Peyer's patch (tissue), 4 donors: Measurements from ENCODE around the gene MSI2. TPM values are rescaled to one million over a fixed set of nuclear protein-coding genes. Genes with fewer than 3 reads are reported as not detected.

ENCODE experiments used
- DNase-seq, 3 donors: peaks; one replicate each; pipeline ENCODE4 v3.0.0-alpha.2; 2017 to 2019
- H3K27ac ChIP-seq, 4 donors: fragments of 200-600 bp; sonication (generic); one replicate each; pipeline ENCODE4 v1.5.1; 2016 to 2019
- H3K27me3 ChIP-seq, 2 donors: fragments of 200-600 bp; sonication (generic); one replicate each; pipeline ENCODE4 v1.5.1; 2019
- H3K36me3 ChIP-seq, 3 donors: fragments of 200-600 bp; sonication (generic); one replicate each; pipeline ENCODE4 v1.5.1; 2016 to 2019
- H3K4me1 ChIP-seq, 4 donors: fragments of 200-600 bp; sonication (generic); one replicate each; pipeline ENCODE4 v1.5.1; 2016 to 2019
- H3K4me3 ChIP-seq, 4 donors: fragments of 200-600 bp; sonication (generic); 1 replicate in 3 of 4; 2 replicates in 1 of 4; pipeline ENCODE4 v1.5.1; 2016 to 2019; ENCODE audit warnings: mild to moderate bottlenecking in 1 of 4
- H3K9me3 ChIP-seq, 4 donors: fragments of 200-600 bp; sonication (generic); one replicate each; pipeline ENCODE4 v1.5.1; 2016 to 2019; ENCODE audit warnings: mild to moderate bottlenecking in 1 of 4
- POLR2A ChIP-seq, 2 donors: fragments of 450-650 bp; IDR thresholded peaks; one replicate each; pipeline ENCODE4 v1.5.1; 2017; ENCODE audit warnings: antibody characterized with exemption in 2 of 2, mild to moderate bottlenecking in 2 of 2, moderate library complexity in 2 of 2
- total RNA-seq, 4 donors: library from RNA; depleted of rRNA; stranded (reverse); fragments of >200 nt; gene quantifications; one replicate each; pipeline ENCODE4 v1.1.0, GENCODE V29; 2016
- TF ChIP-seq, protein P1 (sequence below), 6 experiments: fragments of 450-650 bp in 4 of 6; fragments of 200-600 bp in 2 of 6; sonication (generic) in 1 of 6; IDR thresholded peaks; one replicate each; pipeline ENCODE4 v1.5.1; 2017 to 2019; ENCODE audit warnings: antibody characterized with exemption in 6 of 6, mild to moderate bottlenecking in 3 of 6, moderate library complexity in 1 of 6

MSI2 gene
- total RNA-seq, 4 donors from 2014 or later = 25.9 to 39.0 (median 29.2) TPM

DNA sequence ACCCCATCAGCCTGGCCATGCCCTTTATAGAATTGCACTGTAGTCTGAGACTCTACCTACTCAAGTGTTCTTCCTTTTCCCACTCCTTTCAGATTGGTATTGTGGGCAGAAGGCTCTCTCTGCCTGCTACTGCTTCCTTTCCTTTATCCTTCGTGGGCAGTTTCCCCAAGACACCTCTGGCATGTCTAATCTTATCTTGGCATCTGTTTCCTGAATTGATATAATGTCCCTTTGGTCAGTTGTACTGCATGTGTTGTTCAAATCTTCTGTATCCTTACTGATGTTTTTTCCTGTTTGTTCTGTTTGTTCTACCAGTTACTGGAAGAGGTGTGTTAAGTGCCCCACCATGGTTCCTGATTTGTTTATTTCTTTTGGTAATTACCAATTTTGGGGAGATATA is 29.5 kb upstream of the MSI2 start:
- no peak overlapping the region for H3K4me3 ChIP-seq
- TF ChIP-seq, protein P1, sequence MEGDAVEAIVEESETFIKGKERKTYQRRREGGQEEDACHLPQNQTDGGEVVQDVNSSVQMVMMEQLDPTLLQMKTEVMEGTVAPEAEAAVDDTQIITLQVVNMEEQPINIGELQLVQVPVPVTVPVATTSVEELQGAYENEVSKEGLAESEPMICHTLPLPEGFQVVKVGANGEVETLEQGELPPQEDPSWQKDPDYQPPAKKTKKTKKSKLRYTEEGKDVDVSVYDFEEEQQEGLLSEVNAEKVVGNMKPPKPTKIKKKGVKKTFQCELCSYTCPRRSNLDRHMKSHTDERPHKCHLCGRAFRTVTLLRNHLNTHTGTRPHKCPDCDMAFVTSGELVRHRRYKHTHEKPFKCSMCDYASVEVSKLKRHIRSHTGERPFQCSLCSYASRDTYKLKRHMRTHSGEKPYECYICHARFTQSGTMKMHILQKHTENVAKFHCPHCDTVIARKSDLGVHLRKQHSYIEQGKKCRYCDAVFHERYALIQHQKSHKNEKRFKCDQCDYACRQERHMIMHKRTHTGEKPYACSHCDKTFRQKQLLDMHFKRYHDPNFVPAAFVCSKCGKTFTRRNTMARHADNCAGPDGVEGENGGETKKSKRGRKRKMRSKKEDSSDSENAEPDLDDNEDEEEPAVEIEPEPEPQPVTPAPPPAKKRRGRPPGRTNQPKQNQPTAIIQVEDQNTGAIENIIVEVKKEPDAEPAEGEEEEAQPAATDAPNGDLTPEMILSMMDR (IDR thresholded peaks at IDR 0.05) = no peak
- no peak for TF ChIP-seq POLR2A (IDR thresholded peaks at IDR 0.05)
- no peaks in the 10 kb centered on the region for H3K9me3 ChIP-seq
- no peaks in the 10 kb centered on the region for H3K36me3 ChIP-seq
- DNase-seq = no peak
- H3K4me1 ChIP-seq = no peaks in the 10 kb centered on the region
- no peak overlapping the region for H3K27ac ChIP-seq
- H3K27me3 ChIP-seq = no peaks in the 10 kb centered on the region

DNA sequence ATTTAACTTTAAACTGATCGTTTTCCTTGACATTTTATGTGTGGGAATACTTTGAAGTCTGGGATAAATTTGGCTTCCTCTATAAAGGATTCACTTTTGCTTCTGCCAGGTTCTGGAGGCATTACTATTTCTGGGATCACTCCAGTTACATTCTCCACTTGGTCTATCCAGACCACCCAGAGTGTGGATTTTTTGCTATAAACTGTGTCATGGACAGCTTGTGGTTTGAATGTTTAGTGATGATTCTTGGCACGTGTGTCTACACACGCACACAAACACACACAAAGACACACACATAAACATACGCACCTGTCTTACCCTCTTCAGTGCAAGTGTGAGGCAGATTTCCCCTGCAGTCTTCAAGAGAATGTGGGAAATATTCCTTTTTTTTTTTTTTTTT is 27.4 kb upstream of the MSI2 start:
- H3K4me3 ChIP-seq = no peak overlapping the region
- no peaks in the 10 kb centered on the region for H3K27me3 ChIP-seq
- H3K9me3 ChIP-seq = no peaks in the 10 kb centered on the region
- DNase-seq = no peak
- H3K36me3 ChIP-seq = no peaks in the 10 kb centered on the region
- H3K27ac ChIP-seq = no peak overlapping the region
- H3K4me1 ChIP-seq = no peaks in the 10 kb centered on the region
- no peak for TF ChIP-seq POLR2A (IDR thresholded peaks at IDR 0.05)
- TF ChIP-seq, protein P1 (IDR thresholded peaks at IDR 0.05) = no peak

DNA sequence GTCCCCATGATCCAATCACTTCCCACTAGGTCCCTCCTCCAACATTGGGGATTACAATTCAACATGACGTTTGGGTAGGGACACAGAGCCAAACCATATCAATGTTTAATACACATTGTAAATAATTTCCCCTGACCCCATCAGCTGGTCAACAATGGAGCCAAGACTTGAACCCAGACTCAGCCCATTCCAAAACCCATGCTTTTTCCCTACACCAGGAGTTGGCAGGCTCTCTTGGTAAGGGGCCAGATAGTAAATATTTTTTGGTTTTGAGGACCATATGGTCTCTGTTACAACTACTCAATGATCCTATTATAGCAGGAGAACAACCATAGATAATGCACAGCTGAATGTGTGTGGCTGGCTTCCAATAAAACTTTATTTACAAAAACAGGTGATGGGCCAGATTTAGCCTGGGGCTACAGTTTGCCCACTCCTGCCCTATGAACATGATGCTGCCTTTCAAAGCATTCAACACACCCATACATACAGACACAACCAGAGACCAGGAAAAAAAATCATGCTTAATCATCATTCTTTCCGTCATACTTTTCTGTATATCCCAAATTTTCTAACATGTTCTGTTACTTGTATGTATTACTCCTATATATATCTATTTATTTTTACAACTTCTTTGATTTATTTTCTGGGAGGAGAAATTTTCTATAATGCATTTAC is 22.1 kb upstream of the MSI2 start:
- no peak overlapping the region for H3K27ac ChIP-seq
- no peaks in the 10 kb centered on the region for H3K9me3 ChIP-seq
- no peak overlapping the region for H3K4me3 ChIP-seq
- TF ChIP-seq, protein P1 (IDR thresholded peaks at IDR 0.05) = no peak
- no peak for TF ChIP-seq POLR2A (IDR thresholded peaks at IDR 0.05)
- DNase-seq = no peak
- no peaks in the 10 kb centered on the region for H3K27me3 ChIP-seq
- H3K36me3 ChIP-seq = no peaks in the 10 kb centered on the region
- no peaks in the 10 kb centered on the region for H3K4me1 ChIP-seq

DNA sequence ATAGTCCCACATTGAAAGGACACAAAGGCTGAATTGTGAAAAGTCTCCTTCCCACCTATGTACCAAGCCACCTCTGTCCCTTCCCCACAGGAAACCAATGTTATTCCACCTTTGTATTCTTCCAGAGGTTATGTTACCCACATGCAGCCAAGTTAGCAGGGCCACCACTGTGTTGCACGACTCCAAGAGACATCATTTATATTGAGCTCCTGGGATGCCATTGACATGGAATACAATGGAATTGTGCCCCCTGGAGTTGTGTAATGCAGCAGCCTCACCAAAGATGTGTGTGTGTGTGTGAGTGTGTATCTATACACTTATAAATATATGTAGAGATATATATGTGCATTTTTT is 21.6 kb upstream of the MSI2 start:
- TF ChIP-seq POLR2A (IDR thresholded peaks at IDR 0.05) = no peak
- TF ChIP-seq, protein P1 (IDR thresholded peaks at IDR 0.05) = no peak
- Histone ChIP-seq H3K27me3 (no peaks in the 10 kb centered on the region), H3K36me3 (no peaks in the 10 kb centered on the region), H3K9me3 (no peaks in the 10 kb centered on the region), H3K4me1 (no peaks in the 10 kb centered on the region), H3K27ac (no peak overlapping the region), H3K4me3 (no peak overlapping the region)
- no peak for DNase-seq

DNA sequence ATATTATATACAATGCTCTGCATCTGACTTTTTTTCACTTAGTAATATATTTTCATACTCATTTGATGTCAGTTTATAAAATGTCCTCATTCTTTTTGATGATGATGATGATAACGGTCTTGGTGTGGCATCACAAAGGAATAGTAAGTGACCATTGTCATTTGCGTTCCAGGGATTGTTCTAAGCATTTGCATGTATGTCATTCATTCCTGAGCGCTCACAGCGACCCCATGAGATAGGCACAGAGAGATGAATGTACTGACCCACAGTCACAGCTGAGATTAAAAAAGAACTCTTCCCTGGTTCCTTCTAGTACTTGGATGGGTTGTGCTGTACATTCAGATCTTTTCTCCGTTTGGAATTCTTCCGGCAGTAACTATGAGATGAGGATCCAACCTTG is 21.2 kb upstream of the MSI2 start:
- no peaks in the 10 kb centered on the region for H3K27me3 ChIP-seq
- H3K9me3 ChIP-seq = no peaks in the 10 kb centered on the region
- no peaks in the 10 kb centered on the region for H3K4me1 ChIP-seq
- no peak overlapping the region for H3K27ac ChIP-seq
- DNase-seq = no peak
- no peaks in the 10 kb centered on the region for H3K36me3 ChIP-seq
- TF ChIP-seq POLR2A (IDR thresholded peaks at IDR 0.05) = no peak
- TF ChIP-seq, protein P1 (IDR thresholded peaks at IDR 0.05) = no peak
- H3K4me3 ChIP-seq = no peak overlapping the region
